RWPE2 (cell line): Measurements from ENCODE around the gene ACTR3C.
A peak's percentile ranks its signal among the peaks of the same experiment; 100 is the strongest.
"Not testable (repeated sequence)": the region's sequence is repeated elsewhere in the genome, so short reads cannot be mapped to it uniquely, and the experiment has no call there.

ENCODE experiments used
- ATAC-seq: fragments of 200-7000 bp; cut with Tn5 transposase; 3 replicates; pipeline ENCODE4 v1.9.1; 2021; ENCODE audit warnings: low read depth
- DNase-seq: peaks from one replicate; pipeline ENCODE4 v3.0.0-alpha.2; 2020; ENCODE audit warnings: low spot score
- H3K27ac ChIP-seq: fragments of 450-650 bp; 2 replicates; pipeline ENCODE4 v1.5.1; 2017; ENCODE audit warnings: mild to moderate bottlenecking; ENCODE audit not compliant: poor library complexity, severe bottlenecking
- H3K27me3 ChIP-seq: fragments of 250-450 bp; sonication (Bioruptor Pico); 2 replicates; pipeline ENCODE4 v1.5.1; 2021; ENCODE audit warnings: mild to moderate bottlenecking, moderate library complexity; ENCODE audit not compliant: insufficient read depth, poor library complexity, severe bottlenecking
- H3K36me3 ChIP-seq: fragments of 250-450 bp; sonication (Bioruptor Pico); 2 replicates; pipeline ENCODE4 v1.5.1; 2020; ENCODE audit warnings: low read depth, mild to moderate bottlenecking, moderate library complexity
- H3K4me1 ChIP-seq: fragments of 250-450 bp; sonication (Bioruptor Pico); 2 replicates; pipeline ENCODE4 v1.5.1; 2021; ENCODE audit warnings: mild to moderate bottlenecking, moderate library complexity; ENCODE audit not compliant: insufficient read depth, poor library complexity, severe bottlenecking
- H3K4me3 ChIP-seq: fragments of 250-450 bp; sonication (Bioruptor Pico); 2 replicates; pipeline ENCODE4 v1.5.1; 2021; ENCODE audit warnings: mild to moderate bottlenecking, moderate library complexity; ENCODE audit not compliant: severe bottlenecking
- H3K9me3 ChIP-seq: fragments of 250-450 bp; sonication (Bioruptor Pico); 2 replicates; pipeline ENCODE4 v1.5.1; 2021; ENCODE audit warnings: mild to moderate bottlenecking, moderate library complexity; ENCODE audit not compliant: severe bottlenecking

The ACTR3C gene

DNA sequence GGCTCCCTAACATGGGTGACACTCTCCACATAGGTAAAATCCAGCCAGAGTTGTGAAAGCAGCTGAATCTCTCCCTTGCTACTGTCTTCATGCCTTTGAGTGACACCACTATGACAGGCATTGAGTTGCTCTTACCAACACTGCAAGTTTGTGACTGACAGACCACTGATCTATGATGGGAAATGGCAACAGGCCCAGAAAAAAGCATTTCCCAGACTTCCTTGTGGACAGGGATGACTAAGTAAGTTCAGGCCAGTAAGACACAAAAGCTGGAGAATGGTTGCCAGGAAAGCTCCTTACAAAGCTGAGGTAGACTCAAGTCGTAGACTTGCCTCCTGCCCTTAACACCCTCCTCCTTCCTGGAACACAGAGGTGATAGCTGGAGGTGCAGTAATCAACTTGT lies 20.4 kb downstream of the ACTR3C start:
- not testable (repeated sequence) for H3K27me3 ChIP-seq, H3K9me3 ChIP-seq, H3K36me3 ChIP-seq, H3K4me3 ChIP-seq, H3K4me1 ChIP-seq, H3K27ac ChIP-seq, DNase-seq
- peak; percentile 57; the same call in 2 of the 3 replicates for ATAC-seq

DNA sequence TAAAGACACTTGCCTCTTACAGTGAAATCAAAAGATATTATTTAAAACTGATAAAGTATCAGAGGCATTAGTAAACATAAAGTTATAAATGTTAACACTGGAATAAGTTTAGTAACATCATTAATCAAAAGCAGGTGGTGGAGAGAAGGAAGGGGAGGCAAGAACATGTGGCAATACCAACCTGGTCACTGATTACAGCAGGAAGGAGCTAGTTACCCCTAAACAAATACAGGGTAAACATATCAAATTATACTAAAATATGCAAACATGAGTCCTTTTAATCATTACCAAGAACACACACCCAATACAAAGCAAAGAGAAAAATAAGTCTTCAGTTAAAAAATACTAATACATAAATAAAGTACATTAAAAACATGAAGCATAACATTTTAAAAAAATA lies 25.4 kb downstream of the ACTR3C start:
- not testable (repeated sequence) for DNase-seq, H3K4me1 ChIP-seq, H3K27me3 ChIP-seq, H3K36me3 ChIP-seq, ATAC-seq, H3K27ac ChIP-seq, H3K9me3 ChIP-seq, H3K4me3 ChIP-seq

DNA sequence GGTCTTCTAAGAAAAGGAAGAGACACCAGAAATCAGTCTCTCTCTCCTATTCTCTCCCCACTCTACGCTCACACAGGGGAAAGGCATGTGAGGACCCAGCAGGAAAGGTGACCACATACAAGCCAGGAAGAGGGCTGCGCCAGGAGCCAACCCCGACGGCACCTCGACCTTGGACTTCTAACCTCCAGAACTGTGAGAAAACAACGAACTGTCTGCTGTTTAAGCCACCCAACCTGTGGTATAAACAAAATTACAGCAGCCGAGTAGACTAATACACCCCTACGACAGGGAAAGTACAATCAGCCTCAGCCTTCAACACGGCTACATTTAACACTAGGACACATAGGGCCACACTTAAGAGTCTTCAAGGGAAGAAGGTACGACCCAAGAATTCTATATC lies 26.5 kb downstream of the ACTR3C start:
- not testable (repeated sequence) for ATAC-seq, H3K36me3 ChIP-seq, H3K4me3 ChIP-seq, H3K4me1 ChIP-seq, H3K9me3 ChIP-seq, H3K27ac ChIP-seq, DNase-seq, H3K27me3 ChIP-seq

DNA sequence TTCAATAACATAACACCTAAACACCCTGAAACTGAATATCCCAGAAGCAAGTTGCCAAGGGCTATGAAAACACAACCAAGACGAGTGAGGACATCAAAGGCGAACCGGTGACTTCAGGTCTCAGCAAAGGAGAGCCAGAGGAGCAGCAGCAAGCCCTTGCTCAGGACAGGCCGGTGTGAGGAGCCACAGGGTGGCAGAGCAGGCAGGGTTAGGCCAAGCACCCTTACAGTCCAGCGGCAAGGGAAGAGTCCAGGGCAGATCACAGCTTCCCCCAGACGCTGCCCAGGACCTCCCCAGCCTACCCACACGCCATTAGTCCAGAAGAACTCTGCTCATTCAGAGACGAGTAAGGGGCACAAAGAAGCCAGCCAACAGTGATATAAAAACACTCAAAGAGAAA lies 27.7 kb downstream of the ACTR3C start:
- H3K27me3 ChIP-seq, H3K36me3 ChIP-seq, DNase-seq, H3K27ac ChIP-seq, H3K4me3 ChIP-seq, ATAC-seq, H3K4me1 ChIP-seq, H3K9me3 ChIP-seq: not testable (repeated sequence)

DNA sequence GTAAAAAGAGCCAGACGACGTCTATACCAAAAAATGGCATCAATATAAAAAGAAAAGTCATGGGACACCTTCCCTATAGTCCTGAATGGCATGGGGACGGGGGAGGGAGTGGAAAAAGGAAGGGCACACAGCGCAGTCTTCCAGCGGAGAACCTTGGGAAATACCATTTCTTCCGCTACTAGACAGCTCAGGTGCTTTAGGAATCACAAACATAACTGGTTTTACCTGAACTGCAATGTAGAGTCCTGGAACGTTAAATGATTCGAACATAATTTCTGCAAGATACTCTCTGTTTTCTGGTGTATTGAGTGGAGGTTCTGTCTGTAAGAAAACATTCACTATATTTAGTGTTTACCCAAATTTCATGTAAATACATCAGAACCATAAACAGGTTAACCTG lies 28.3 kb downstream of the ACTR3C start:
- not testable (repeated sequence) for DNase-seq, H3K36me3 ChIP-seq, H3K4me1 ChIP-seq, H3K27me3 ChIP-seq, H3K9me3 ChIP-seq, H3K27ac ChIP-seq, ATAC-seq, H3K4me3 ChIP-seq

DNA sequence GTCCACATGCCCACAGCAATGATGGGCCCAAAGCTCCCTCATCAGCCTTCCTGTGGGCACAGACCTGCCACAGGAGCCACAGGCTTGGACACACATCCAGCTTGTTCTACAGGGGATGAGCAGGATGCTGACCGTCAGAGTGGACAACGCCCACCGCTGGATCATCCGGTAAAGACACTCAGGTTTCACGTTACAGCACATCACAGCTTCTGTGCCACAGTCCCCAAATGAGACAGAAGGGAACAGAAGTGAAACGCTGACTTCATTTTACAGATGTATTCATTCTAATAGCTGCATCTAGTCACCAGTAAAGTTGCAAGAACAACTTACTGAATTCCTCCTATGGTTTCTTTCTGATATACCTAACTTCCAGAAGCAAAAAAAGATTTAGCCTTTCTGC lies 33.0 kb downstream of the ACTR3C start:
- H3K4me1 ChIP-seq, ATAC-seq, H3K4me3 ChIP-seq, H3K9me3 ChIP-seq, H3K36me3 ChIP-seq, H3K27me3 ChIP-seq, H3K27ac ChIP-seq, DNase-seq: not testable (repeated sequence)

DNA sequence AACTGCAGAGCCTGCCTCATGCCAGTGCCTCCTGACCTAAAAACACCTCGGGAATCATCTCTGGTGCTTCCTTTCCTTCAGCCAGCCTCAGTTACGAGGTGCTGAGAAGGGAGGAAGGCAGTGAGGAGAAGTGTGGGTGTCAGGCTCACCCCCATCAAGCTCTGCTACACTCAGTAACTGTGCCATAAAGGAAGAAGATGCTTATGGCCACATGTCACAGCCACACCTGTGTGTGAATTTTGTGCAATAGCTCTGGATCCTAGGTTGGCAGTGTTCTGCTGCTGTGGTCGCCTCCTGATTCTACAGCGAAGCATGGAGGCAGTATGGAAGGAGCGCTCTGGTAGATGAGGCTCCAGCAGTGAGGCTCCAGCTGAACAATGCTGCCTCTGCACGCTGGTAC lies 34.5 kb downstream of the ACTR3C start:
- not testable (repeated sequence) for H3K27me3 ChIP-seq, H3K4me1 ChIP-seq, H3K36me3 ChIP-seq, H3K9me3 ChIP-seq, H3K4me3 ChIP-seq, H3K27ac ChIP-seq, ATAC-seq, DNase-seq

DNA sequence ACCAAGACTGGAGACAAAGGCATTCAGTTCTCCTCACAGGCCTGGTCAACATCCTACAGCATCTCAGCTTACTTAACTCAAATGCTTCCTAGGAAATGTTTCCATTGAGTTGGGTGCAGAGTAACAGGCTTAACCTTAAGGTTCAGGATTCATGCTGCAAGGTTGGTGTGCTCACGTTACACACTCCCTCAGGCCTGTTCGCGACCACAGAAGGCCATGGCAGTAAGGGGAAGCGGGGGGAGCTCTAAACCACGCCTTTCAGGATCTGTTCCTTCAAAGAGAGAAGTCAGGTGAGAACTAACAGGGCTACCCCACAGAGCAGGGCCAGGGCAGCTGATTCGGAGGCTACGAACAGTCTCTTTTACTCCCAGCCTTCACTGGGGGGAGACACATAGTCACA lies 35.5 kb downstream of the ACTR3C start:
- H3K36me3 ChIP-seq, H3K27ac ChIP-seq, H3K9me3 ChIP-seq, H3K4me3 ChIP-seq, ATAC-seq, H3K27me3 ChIP-seq, DNase-seq, H3K4me1 ChIP-seq: not testable (repeated sequence)
